ENCODE results near the gene AKIP1.
A peak's percentile ranks its signal among the peaks of the same experiment; 100 is the strongest.

Gene AKIP1

DNA sequence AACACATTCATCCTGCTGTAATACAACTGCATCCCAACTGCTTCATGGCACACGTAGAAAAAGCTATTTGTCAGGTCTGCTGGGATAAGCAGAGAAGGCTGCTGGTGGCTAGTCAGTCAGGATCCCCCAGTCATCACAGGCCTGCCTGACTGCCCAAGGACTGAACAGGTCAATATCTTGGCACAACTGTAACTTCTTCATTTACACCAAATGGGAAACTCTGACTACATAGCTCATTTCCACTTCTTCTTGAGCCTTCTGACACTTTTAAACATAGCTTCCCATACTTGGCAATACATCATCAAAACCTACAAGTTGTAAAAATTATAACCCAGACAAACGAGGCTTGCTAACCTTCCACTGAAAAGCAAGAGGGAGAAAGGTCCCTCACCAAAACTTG is 50.4 kb downstream of the AKIP1 start:
- no peak for TF ChIP-seq ZNF274 (IDR thresholded peaks at IDR 0.05; ENCODE audit: low read depth, low read length)
- H3K4me3 ChIP-seq (ENCODE audit: low read length) = no peak overlapping the region

DNA sequence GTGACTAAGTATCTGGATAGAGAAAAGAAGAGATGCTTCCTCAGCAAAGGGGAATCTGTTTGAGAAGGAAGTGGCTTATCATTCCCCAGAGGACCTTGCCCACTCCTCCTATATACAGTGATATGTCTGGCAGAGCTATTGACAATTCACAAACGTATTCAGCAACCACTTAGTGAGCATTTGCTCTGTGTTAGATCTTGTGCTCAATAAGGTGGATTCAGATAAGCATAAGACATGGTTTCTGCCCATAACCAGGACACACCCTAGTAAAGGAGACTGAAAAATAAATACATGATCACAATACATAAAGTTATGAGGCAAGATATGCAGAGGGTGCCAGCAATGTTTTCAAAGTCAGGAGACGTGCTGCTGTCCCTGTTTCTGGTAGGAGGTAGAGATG is 51.9 kb downstream of the AKIP1 start:
- peak overlapping the region; percentile 15; the same call in 1 of the 2 replicates for H3K4me3 ChIP-seq (ENCODE audit: low read length)
- TF ChIP-seq ZNF274 (IDR thresholded peaks at IDR 0.05; ENCODE audit: low read depth, low read length) = no peak

DNA sequence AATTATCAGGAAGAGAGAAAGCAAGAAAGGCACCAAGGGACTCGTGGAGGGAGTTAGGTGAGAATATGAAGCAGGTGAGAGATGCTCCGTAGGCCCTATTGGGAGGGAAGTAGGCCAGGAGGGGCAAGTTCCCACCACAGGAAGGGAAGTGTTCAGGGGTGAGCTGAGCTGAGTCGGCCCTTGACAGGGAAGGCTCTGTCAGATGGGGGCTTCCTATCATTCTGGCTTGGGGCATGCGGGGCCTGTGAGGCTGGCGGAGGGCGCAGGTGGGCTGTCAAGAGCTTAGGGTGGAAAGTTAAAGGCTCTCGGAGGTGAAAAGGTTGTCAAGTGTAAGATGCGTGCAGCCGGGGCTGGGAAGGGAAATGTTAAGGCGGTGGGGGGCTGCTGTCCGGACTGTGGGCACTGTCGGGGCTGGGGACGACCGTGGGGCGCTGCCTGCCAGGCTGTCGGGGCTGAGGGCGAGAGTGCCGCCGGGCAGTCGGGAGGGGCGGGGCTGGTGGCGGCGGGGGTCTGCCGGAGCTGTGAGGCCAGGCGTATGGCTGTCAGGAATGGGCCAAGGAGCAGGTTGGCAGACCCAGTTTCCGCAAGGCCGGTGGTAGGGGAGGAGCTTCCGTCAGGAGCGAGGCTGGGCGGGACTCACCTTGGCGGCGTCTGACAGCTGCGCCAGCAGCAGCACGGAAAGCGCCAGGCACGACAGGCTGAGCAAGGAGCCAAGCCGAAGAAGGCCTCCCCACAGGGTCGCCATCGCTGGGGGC is 52.8 kb downstream of the AKIP1 start:
- TF ChIP-seq ZNF274 (IDR thresholded peaks at IDR 0.05; ENCODE audit: low read depth, low read length) = no peak
- H3K4me3 ChIP-seq (ENCODE audit: low read length) = peak overlapping the region; percentile 97

DNA sequence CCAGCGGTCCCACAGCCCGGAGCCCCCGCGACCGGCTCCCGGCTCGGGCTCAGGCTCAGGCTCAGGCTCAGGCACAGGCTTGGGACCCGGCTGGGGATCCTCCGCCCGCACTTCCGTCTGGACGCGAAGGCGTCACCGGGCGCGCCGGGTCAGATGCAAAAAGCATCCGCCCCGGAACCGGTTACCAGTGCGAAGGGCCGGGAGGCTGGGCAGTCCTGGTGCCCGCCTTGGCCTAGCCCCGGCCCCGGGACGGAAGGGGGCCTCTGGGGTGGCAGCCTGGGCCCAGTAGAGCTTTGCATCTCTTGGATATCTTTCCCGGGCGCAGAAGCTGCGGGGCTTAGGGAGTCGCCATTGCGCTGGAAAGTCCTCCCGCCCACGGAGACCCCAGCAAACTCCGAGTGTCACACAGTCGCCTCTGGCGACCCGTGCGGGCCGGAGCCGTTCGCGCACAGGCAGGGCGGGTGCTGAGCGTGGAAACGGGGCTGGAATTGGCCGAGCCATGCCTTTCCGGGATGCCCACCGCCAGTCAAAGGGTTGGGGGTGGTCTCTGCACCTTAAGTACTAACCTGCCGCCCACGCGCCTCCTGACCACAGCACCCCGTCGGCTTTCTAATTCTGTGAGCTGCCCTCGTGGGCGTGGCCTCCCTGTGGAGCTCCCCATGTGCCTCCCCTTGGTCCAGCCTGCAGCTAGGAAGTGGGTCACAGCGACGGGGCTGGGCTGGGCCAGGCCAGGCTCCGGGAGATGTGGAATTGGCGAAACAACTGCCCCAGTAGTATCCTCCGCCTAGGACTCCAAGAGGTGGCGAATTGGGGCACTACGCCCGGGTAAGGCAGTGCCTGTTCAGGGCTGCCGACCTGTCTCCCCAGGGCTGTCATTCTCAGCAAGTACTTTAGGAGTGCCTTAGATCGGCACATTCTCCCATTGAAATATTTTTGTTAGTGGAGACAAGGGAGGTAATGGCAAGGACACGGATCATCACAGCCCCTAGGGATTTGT is 53.6 kb downstream of the AKIP1 start, which contains the start of gene TMEM9B:
TMEM9B (minus strand) TSS at position 119 of the 997 bp plus-strand sequence. CDS start 129 bp downstream, outside the sequence.
- no peak for TF ChIP-seq ZNF274 (IDR thresholded peaks at IDR 0.05; ENCODE audit: low read depth, low read length)
- H3K4me3 ChIP-seq (ENCODE audit: low read length) = peak within 1 kb of the TSS; percentile 97

DNA sequence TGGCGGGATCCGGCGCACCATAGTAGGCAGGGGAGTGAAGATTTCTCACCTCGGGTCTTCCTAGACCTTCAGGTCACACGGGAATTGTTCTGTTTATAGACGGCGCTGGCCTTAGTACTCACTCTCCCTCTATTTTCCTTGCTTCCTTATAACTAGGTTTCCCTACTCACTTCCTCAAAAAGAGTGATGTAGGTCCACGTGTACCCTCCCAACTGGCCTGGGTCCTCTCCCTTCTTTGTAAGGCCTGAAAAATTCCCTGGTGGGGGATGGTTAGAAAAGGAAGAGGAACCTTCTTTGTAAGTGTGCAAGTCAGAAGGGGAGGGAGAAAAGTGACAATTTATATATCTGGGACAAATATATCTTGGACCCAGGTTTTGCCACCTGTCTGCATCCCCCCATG is 56.2 kb downstream of the AKIP1 start:
- TF ChIP-seq ZNF274 (IDR thresholded peaks at IDR 0.05; ENCODE audit: low read depth, low read length) = no peak
- H3K4me3 ChIP-seq (ENCODE audit: low read length) = no peak overlapping the region
